Measurements from ENCODE around the gene DLGAP1.
"Not testable (repeated sequence)": the region's sequence is repeated elsewhere in the genome, so short reads cannot be mapped to it uniquely, and the experiment has no call there.

DNA sequence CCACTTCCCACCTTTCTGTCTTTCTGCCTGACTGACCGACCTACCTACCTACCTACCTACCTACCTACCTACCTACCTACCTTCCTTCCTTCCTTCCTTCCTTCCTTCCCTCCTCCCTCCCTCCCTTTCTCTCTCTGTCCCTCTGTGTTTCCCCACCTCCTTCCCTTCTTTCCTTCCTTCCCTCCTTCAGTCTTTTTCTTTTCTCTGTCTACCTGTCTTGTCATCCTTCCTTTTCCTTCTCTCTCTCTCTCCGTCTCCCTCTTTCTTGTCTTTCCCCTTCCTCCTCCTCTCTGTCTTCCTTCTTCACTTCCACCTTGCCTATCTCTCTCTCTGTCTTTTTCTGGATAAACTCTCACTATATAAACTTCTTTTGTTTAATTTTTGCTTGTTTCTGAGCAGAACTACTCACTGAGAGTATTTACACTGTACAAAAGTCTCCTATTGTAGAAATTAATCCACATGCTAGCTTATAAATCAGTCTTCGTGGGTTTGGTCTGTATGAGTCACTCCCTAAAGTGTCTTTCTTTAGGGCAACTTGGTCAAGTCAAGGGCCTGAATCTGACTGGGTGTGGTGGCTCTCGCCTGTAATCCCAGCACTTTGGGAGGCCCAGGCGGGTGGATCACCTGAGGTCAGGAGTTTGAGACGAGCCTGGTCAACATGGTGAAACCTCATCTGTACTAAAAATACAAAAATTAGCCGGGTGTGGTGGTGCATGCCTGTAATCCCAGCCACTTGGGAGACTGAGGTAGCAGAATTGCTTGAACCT lies 871.8 kb downstream of the DLGAP1 start:
- TF ChIP-seq POLR2A, CTCF, EP300, POLR2AphosphoS5 (IDR thresholded peaks at IDR 0.05): not testable (repeated sequence)
